ENCODE data around the gene NEK5. TPM values are rescaled to one million over a fixed set of nuclear protein-coding genes. Genes with fewer than 3 reads are reported as not detected.
A peak's percentile ranks its signal among the peaks of the same experiment; 100 is the strongest.
"Not testable (repeated sequence)": the region's sequence is repeated elsewhere in the genome, so short reads cannot be mapped to it uniquely, and the experiment has no call there.

The NEK5 gene
- total RNA-seq, 1 donor from 2014 or later, result 4.3 TPM

DNA sequence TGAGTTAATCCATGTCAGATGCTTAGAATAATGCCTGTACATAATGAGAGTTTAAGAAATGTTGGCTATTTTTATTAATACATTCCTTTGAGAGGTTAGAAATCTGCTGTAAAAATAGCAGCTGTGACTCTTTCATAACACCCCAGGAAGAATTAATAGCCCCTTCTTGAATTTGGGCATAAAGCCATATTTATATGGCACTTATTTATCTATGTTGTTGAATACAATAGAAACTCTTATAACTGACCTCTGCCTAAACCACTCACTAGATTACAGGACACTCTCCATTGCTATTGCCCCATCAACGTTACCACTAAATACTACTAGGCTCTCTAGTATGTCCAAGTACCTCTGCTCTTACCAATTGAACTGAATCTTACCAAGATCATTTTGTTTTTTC, 16.3 kb downstream of the NEK5 start:
- Mint-ChIP-seq H3K36me3 (no peaks in the 10 kb centered on the region), H3K4me1 (peaks cover 37% of the 10 kb centered on the region), H3K27me3 (ENCODE audit: low read depth) (no peaks in the 10 kb centered on the region), H3K9me3 (no peaks in the 10 kb centered on the region), H3K4me3 (no peak overlapping the region), H3K27ac (peak overlapping the region; percentile 7)
- no peak for DNase-seq (ENCODE audit: low spot score in 2 of 2, unreplicated experiment in 2 of 2)
- TF ChIP-seq CTCF (IDR thresholded peaks at IDR 0.05; ENCODE audit: unreplicated experiment), result no peak

- Mint-ChIP-seq H3K27ac (peak overlapping the region; percentile 59), H3K9me3 (no peaks in the 10 kb centered on the region), H3K27me3 (ENCODE audit: low read depth) (no peaks in the 10 kb centered on the region), H3K4me3 (no peak overlapping the region), H3K36me3 (no peaks in the 10 kb centered on the region), H3K4me1 (peaks cover 49% of the 10 kb centered on the region)
- no peak for TF ChIP-seq CTCF (IDR thresholded peaks at IDR 0.05; ENCODE audit: unreplicated experiment)
- DNase-seq (ENCODE audit: low spot score in 2 of 2, unreplicated experiment in 2 of 2), result no peak
These were observed 19.7 kb downstream of the NEK5 start for GRCh38 chr13:52109116-52109670.

DNA sequence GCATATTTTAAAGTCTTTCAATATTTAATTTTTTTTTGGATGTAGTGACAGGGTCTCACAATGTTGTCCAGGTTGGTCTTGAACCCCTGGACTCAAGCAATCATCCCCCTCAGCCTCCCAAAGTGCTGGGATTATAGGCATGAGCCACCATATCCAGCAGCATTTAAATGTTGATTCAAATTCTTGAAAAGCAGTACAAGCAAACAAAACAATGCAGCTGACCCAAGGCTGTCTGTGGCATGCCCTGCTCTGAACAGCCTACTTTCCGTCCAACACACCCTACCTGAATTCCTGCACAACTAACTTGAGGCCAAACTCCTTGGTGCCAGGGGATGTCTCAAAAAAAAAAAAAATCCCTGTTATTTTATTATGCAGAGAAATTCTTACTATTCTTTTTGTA, 23.0 kb downstream of the NEK5 start:
- Mint-ChIP-seq H3K27ac (no peak overlapping the region), H3K9me3 (no peaks in the 10 kb centered on the region), H3K36me3 (peaks cover 3% of the 10 kb centered on the region)

DNA sequence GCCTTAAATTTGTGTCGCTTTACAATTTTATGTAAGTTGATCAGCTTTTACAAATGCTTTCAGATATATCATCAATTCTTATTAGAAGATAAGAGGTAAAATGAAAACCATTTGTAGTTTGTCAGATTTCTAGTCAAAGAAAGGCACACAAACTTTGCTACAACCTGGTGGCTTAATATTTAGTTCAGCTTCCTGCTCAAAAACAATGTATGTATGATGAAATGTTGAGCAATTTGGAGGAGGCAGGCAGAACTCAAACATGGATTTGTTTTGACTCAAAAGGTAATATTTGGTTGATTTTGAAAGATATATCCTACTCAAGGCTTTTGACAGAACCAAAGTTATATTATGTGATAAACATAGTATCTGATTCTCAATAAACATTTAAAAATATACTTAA, 24.2 kb downstream of the NEK5 start:
- peak overlapping the region; percentile 62 for H3K27ac Mint-ChIP-seq
- H3K4me1 Mint-ChIP-seq, result peaks cover 30% of the 10 kb centered on the region
- H3K9me3 Mint-ChIP-seq, result no peaks in the 10 kb centered on the region
- no peak for TF ChIP-seq CTCF (IDR thresholded peaks at IDR 0.05; ENCODE audit: unreplicated experiment)
- peaks cover 3% of the 10 kb centered on the region for H3K36me3 Mint-ChIP-seq
- no peaks in the 10 kb centered on the region for H3K27me3 Mint-ChIP-seq (ENCODE audit: low read depth)
- DNase-seq (ENCODE audit: low spot score in 2 of 2, unreplicated experiment in 2 of 2), result no peak
- no peak overlapping the region for H3K4me3 Mint-ChIP-seq

More for the DNA sequence above, 23.0 kb downstream of the NEK5 start:
- H3K4me3 Mint-ChIP-seq, result no peak overlapping the region
- TF ChIP-seq CTCF (IDR thresholded peaks at IDR 0.05; ENCODE audit: unreplicated experiment), result no peak
- DNase-seq (ENCODE audit: low spot score in 2 of 2, unreplicated experiment in 2 of 2), result no peak
- H3K27me3 Mint-ChIP-seq (ENCODE audit: low read depth), result no peaks in the 10 kb centered on the region
- peaks cover 40% of the 10 kb centered on the region for H3K4me1 Mint-ChIP-seq

DNA sequence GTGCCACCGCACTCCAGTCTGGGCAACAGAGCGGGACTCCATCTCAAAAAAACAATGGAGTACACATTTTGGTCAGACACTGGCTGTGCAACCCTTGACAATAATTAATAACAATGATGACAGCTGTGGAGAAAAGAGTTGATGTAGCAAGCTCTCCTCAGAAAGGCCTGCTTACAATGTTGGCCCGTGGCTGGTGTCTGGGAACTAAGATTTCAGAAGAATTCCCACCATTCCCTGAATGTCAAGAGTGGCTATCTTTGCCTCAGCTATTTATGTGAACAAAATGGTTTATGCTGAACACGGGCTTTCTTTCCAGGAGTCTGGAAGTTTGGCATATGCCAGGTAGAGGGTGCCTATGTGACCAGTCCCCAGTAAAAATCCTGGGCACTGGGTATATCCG, 25.5 kb downstream of the NEK5 start:
- Mint-ChIP-seq H3K9me3 (no peaks in the 10 kb centered on the region), H3K27ac (no peak overlapping the region), H3K4me1 (peaks cover 18% of the 10 kb centered on the region), H3K36me3 (peaks cover 3% of the 10 kb centered on the region), H3K4me3 (no peak overlapping the region), H3K27me3 (ENCODE audit: low read depth) (no peaks in the 10 kb centered on the region)
- no peak for DNase-seq (ENCODE audit: low spot score in 2 of 2, unreplicated experiment in 2 of 2)
- TF ChIP-seq CTCF (IDR thresholded peaks at IDR 0.05; ENCODE audit: unreplicated experiment), result no peak

- not testable (repeated sequence) for H3K4me3 Mint-ChIP-seq; H3K27me3 Mint-ChIP-seq (ENCODE audit: low read depth); H3K36me3 Mint-ChIP-seq; DNase-seq (ENCODE audit: low spot score in 2 of 2, unreplicated experiment in 2 of 2); H3K9me3 Mint-ChIP-seq; H3K27ac Mint-ChIP-seq
- H3K4me1 Mint-ChIP-seq, result peaks cover 12% of the 10 kb centered on the region
These were observed 26.4 kb downstream of the NEK5 start for GRCh38 chr13:52102423-52102822.
